ENCODE data around the gene TAP2.

Gene TAP2

DNA sequence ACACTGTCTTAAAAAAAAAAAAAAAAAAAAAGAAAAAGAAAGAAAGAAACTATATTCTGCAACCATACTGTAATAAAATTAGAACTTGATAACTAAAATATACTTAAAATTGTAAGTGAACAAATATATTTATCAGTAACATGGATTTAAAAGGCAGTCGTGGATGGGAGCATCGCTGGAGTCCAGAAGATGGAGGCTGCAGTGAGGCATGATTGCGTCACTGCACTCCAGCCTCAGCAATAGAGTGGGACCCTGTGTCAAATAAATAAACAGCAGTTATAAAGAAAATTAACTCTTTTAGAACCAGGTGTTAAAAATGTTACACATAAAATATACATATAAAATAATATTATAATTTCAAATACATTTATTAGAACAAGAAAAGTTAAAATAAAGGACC is 24.2 kb upstream of the TAP2 start:
- TF ChIP-seq, protein P1, sequence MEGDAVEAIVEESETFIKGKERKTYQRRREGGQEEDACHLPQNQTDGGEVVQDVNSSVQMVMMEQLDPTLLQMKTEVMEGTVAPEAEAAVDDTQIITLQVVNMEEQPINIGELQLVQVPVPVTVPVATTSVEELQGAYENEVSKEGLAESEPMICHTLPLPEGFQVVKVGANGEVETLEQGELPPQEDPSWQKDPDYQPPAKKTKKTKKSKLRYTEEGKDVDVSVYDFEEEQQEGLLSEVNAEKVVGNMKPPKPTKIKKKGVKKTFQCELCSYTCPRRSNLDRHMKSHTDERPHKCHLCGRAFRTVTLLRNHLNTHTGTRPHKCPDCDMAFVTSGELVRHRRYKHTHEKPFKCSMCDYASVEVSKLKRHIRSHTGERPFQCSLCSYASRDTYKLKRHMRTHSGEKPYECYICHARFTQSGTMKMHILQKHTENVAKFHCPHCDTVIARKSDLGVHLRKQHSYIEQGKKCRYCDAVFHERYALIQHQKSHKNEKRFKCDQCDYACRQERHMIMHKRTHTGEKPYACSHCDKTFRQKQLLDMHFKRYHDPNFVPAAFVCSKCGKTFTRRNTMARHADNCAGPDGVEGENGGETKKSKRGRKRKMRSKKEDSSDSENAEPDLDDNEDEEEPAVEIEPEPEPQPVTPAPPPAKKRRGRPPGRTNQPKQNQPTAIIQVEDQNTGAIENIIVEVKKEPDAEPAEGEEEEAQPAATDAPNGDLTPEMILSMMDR (IDR thresholded peaks at IDR 0.05; ENCODE audit: low read depth, low read length, missing control alignments), result no peak
- in situ Hi-C loops (cut with HindIII; ENCODE audit: low sequenced_read_pairs), result no loop called here
- H3K4me3 ChIP-seq (ENCODE audit: low read depth, low read length), result no peak overlapping the region
- DNase-seq (ENCODE audit: low read depth), result no peak

DNA sequence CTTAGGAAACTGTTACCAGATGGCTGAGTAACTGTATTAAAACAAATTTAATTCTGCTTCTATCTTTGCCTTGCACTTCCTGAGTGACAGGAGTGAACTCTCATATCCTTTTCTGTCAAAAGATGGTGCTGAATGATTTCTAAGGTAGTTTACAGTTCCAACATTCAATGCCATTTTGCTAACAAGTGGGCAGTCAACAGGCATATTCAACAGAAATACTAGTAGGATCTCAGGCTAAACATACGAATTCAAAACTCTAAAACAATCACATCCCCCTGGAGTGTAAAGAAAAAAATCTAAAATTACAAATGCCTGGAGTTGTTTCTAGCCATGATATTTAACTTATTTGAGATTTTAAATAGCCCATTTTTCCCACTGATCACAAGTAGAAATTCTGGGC is 22.1 kb upstream of the TAP2 start:
- in situ Hi-C loops (cut with HindIII; ENCODE audit: low sequenced_read_pairs), result no loop called here
- DNase-seq (ENCODE audit: low read depth), result no peak
- no peak overlapping the region for H3K4me3 ChIP-seq (ENCODE audit: low read depth, low read length)
- TF ChIP-seq, protein P1 (IDR thresholded peaks at IDR 0.05; ENCODE audit: low read depth, low read length, missing control alignments), result no peak

DNA sequence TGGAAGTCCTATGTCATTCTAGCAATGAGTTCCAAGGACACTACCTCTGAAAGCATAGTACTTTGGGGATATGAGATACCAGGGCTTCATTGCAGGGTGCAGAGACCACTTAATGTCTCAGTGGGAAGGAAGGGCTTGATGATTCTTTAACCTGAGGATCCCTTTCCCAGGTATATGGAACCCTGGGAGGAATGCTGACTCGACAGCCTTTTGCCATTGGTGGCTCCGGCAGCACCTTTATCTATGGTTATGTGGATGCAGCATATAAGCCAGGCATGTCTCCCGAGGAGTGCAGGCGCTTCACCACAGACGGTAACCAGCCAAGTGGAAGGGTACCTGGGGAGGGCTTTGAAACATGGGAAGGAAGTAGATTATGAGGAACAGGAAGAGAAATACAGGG is 19.7 kb upstream of the TAP2 start:
- TF ChIP-seq, protein P1 (IDR thresholded peaks at IDR 0.05; ENCODE audit: low read depth, low read length, missing control alignments), result no peak
- no peak overlapping the region for H3K4me3 ChIP-seq (ENCODE audit: low read depth, low read length)
- no peak for DNase-seq (ENCODE audit: low read depth)
- in situ Hi-C loops (cut with HindIII; ENCODE audit: low sequenced_read_pairs), result no loop called here

DNA sequence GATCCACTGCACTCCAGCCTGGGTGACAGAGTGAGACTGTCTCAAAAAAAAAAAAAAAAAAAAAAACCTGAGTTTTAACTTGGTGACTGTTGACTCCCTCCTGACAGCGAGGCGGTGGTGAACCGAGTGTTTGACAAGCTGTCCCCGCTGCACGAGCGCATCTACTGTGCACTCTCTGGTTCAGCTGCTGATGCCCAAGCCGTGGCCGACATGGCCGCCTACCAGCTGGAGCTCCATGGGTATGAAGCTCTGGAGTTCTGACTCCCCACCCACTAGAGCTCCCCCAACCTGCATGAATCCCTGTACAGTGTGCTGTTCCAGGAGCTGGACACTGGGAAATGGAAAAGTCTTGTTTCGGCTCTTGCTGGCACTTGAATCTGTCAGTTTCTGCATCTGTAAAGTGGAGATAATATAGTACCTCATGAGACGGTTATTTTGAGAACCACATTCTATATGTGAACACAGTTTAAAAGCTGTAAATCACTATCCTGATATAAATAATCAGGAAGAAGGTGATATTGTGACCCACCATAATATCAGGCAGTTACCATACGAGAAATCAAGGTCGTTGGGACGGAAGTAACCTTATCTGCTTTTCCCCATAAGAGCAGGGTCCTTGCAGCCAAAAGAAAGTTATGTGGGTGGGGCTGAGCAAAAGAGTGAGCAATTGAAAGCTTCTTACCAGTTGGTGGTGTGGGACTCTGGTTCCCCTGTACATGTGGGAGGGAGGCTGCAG is 18.8 kb upstream of the TAP2 start:
- H3K4me3 ChIP-seq (ENCODE audit: low read depth, low read length), result no peak overlapping the region
- DNase-seq (ENCODE audit: low read depth), result no peak
- TF ChIP-seq, protein P1 (IDR thresholded peaks at IDR 0.05; ENCODE audit: low read depth, low read length, missing control alignments), result no peak
- in situ Hi-C loops (cut with HindIII; ENCODE audit: low sequenced_read_pairs), result no loop called here

DNA sequence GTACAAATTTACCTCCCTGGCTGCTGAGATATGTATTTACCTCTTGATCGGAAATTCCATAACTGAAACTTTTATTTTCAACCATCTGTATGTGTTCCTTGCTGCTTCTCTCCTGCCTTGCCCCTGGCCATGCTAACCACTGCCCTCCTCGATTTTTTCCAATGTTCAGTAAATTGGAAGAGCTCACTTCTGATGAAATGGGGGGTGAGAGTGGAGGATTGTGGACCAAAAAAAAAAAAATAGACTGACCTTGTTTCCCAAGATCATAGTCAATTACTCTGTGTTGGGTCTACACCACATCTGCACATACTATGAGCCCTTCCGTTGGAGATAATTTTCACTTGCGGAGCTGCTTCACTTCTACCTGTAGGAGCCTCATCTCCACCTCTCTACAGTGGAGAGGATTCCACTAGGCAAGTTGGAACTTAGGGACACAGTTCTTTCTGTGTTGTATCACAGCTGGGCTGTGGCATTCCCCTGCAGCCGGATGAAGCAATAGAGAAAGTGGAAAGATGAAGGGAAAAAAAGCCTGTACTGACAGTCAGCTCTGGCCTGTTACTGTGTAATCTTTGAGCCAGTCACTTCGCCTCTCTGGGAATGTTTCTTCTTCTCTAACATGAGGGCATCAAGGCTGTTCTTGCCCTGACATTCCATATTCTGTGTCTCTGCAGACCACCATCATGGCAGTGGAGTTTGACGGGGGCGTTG is 17.1 kb upstream of the TAP2 start:
- TF ChIP-seq, protein P1 (IDR thresholded peaks at IDR 0.05; ENCODE audit: low read depth, low read length, missing control alignments), result no peak
- H3K4me3 ChIP-seq (ENCODE audit: low read depth, low read length), result no peak overlapping the region
- no peak for DNase-seq (ENCODE audit: low read depth)
- in situ Hi-C loops (cut with HindIII; ENCODE audit: low sequenced_read_pairs), result no loop called here

DNA sequence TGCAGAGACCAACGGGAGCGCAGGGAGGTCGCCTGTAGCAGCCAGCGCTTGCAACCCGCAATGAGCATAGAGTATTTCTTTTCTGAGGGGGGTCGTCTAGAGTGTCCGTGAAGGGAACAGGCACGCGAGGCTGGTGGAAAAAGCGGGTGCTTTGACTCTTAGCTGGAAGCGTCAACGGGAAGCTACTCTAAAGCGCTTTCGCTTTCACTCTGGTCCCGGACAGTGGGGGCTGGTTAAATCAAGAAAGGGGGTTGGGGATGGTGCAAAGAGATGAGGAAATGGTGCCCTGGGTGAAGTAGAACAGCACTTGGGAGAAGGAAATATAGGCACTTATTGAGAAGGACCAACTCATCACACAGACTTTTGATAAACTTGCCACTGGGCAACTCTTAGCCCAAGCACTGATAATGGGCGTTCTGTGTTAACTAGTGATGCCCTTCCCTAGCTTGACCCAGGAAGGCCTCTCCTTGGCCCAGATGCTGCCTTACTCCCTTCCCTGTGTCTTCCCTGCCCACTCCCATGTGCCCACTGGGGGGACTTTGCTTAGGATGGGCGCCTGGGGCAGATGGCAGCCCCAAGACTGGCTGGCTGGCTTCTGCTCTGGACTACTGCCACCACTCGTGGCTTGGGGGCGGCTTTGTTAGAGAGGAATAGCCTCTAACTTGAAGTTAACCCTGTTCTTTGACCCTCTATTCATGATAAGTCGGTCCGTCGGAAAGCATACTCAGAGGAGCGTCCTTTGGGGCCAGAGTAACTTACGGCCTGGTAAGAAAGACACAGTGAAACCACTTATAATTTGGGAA is 16.0 kb upstream of the TAP2 start:
- peak overlapping the region; percentile 93 for H3K4me3 ChIP-seq (ENCODE audit: low read depth, low read length)
- DNase-seq (ENCODE audit: low read depth), result no peak
- in situ Hi-C loops (cut with HindIII; ENCODE audit: low sequenced_read_pairs), result no loop called here
- TF ChIP-seq, protein P1 (IDR thresholded peaks at IDR 0.05; ENCODE audit: low read depth, low read length, missing control alignments), result no peak
